ENCODE data around the gene BMP7.

BMP7 gene

GRCh38 chr20:57190536-57191264 is 75.7 kb downstream of the BMP7 start:
- no peak for DNase-seq (ENCODE audit: low spot score)

GRCh38 chr20:57189713-57190112 is 76.7 kb downstream of the BMP7 start:
- no peak for DNase-seq (ENCODE audit: low spot score)

- no peak for DNase-seq (ENCODE audit: low spot score)
Measured at GRCh38 chr20:57188576-57189079, 77.8 kb downstream of the BMP7 start.

GRCh38 chr20:57188056-57188455 is 78.4 kb downstream of the BMP7 start:
- no peak for DNase-seq (ENCODE audit: low spot score)

- DNase-seq (ENCODE audit: low spot score): no peak
Measured at GRCh38 chr20:57187068-57187634, 79.3 kb downstream of the BMP7 start.

GRCh38 chr20:57186192-57186591 is 80.2 kb downstream of the BMP7 start:
- DNase-seq (ENCODE audit: low spot score): no peak

- DNase-seq (ENCODE audit: low spot score): no peak
Measured at GRCh38 chr20:57185188-57185743, 81.2 kb downstream of the BMP7 start.

GRCh38 chr20:57183457-57184009 is 82.9 kb downstream of the BMP7 start:
- DNase-seq (ENCODE audit: low spot score): no peak

GRCh38 chr20:57181639-57182038 is 84.8 kb downstream of the BMP7 start:
- no peak for DNase-seq (ENCODE audit: low spot score)

GRCh38 chr20:57180954-57181353 is 85.5 kb downstream of the BMP7 start:
- DNase-seq (ENCODE audit: low spot score): no peak

- DNase-seq (ENCODE audit: low spot score): no peak
Measured at GRCh38 chr20:57180387-57180786, 86.1 kb downstream of the BMP7 start.

GRCh38 chr20:57179265-57179664 is 87.2 kb downstream of the BMP7 start:
- no peak for DNase-seq (ENCODE audit: low spot score)

GRCh38 chr20:57178582-57179111 is 87.8 kb downstream of the BMP7 start:
- DNase-seq (ENCODE audit: low spot score): no peak

- DNase-seq (ENCODE audit: low spot score): no peak
Measured at GRCh38 chr20:57177636-57178280, 88.7 kb downstream of the BMP7 start.

GRCh38 chr20:57176842-57177241 is 89.6 kb downstream of the BMP7 start:
- no peak for DNase-seq (ENCODE audit: low spot score)

- DNase-seq (ENCODE audit: low spot score): no peak
Measured at GRCh38 chr20:57175397-57176010, 90.9 kb downstream of the BMP7 start.

- no peak for DNase-seq (ENCODE audit: low spot score)
Measured at GRCh38 chr20:57174737-57175136, 91.7 kb downstream of the BMP7 start.

- DNase-seq (ENCODE audit: low spot score): no peak
Measured at GRCh38 chr20:57173986-57174385, 92.5 kb downstream of the BMP7 start.

GRCh38 chr20:57173041-57173440 is 93.4 kb downstream of the BMP7 start:
- no peak for DNase-seq (ENCODE audit: low spot score)

GRCh38 chr20:57170343-57170742 is 96.1 kb downstream of the BMP7 start:
- DNase-seq (ENCODE audit: low spot score): no peak

- no peak for DNase-seq (ENCODE audit: low spot score)
Measured at GRCh38 chr20:57169162-57169561, 97.3 kb downstream of the BMP7 start.

Data from hematopoietic multipotent progenitor cell treated with erythropoietin and hydrocortisone succinate and interleukin-3 and kit ligand, for 15 days (in vitro differentiated cells).